HepG2 (cell line): ENCODE data around the gene ATP8A2. TPM values are rescaled to one million over a fixed set of nuclear protein-coding genes. Genes with fewer than 3 reads are reported as not detected.

Experiments
- ATAC-seq: fragments of 200-7000 bp; cut with Tn5 transposase; 3 replicates; pipeline ENCODE4 v1.9.1; 2020; ENCODE audit warnings: mild to moderate bottlenecking, moderate library complexity
- BruUV-seq: library from RNA; stranded (reverse); fragments of 400-500 nt; replicated peaks from 2 replicates; lab custom pipeline; 2021; lab: Mats Ljungman, UMichigan
- CTCF ChIA-PET: fragments of 300-600 bp; formaldehyde crosslinking; extraction: SDS; loops from one replicate; lab custom pipeline; 2021; ENCODE audit warnings: low total read pairs, inconsistent platforms, low intra/inter-chr PET ratio; lab: Yijun Ruan, JAX
- POLR2A ChIA-PET: fragments of 350-600 bp; sonication (Branson Sonifier 250); formaldehyde crosslinking; loops from one replicate; lab custom pipeline; 2020; ENCODE audit warnings: antibody characterized with exemption, inconsistent platforms; lab: Yijun Ruan, JAX
- DNase-seq: peaks from one replicate; pipeline ENCODE4 v3.0.0-alpha.2; 2015; ENCODE audit warnings: low spot score
- FAIRE-seq: peaks from 3 replicates; lab custom pipeline; 2011; peaks lifted over from hg19 to GRCh38; lab: Jason Lieb, UNC
- H2AFZ ChIP-seq: one replicate; pipeline ENCODE4 v1.6.1; 2011; ENCODE audit warnings: low read length, inconsistent platforms
- H3K27ac ChIP-seq: fragments of 300-600 bp; 3 replicates; pipeline ENCODE4 v1.8.0; 2011; ENCODE audit warnings: mixed run types, mild to moderate bottlenecking, mixed read lengths, low read length, inconsistent platforms; ENCODE audit not compliant: insufficient read depth; ENCODE audit errors: extremely low read length
- H3K27me3 ChIP-seq, 2 experiments: fragments of 200-600 bp in 1 of 2; 2 replicates in 1 of 2; 3 replicates in 1 of 2; pipeline versions ENCODE4 v1.6.0 to v1.8.0; 2011; ENCODE audit warnings: low read length in 2 of 2, mild to moderate bottlenecking in 2 of 2, moderate library complexity in 2 of 2, inconsistent platforms in 1 of 2; ENCODE audit not compliant: insufficient read depth in 2 of 2, control insufficient read depth in 1 of 2
- H3K36me3 ChIP-seq, 2 experiments: fragments of 200-600 bp in 1 of 2; replicated peaks in 1 of 2; 2 replicates in 1 of 2; 3 replicates in 1 of 2; pipeline versions ENCODE4 v1.5.1 to v1.8.0; 2011; ENCODE audit warnings: low read length in 2 of 2, inconsistent platforms in 1 of 2; ENCODE audit not compliant: insufficient read depth in 2 of 2, control insufficient read depth in 1 of 2
- H3K4me1 ChIP-seq: 2 replicates; pipeline ENCODE4 v1.5.1; 2012; ENCODE audit warnings: low read length, inconsistent platforms; ENCODE audit not compliant: insufficient read depth
- H3K4me2 ChIP-seq: 2 replicates; pipeline ENCODE4 v1.6.0; 2011; ENCODE audit warnings: low read depth, low read length, inconsistent platforms
- H3K4me3 ChIP-seq, 3 experiments: fragments of 200-600 bp in 1 of 3; sonication (generic), shearing (Covaris generic) in 1 of 3; replicated peaks in 1 of 3; 2 replicates each; pipeline ENCODE4 v1.5.1; 2011 to 2016; ENCODE audit warnings: low read length in 3 of 3, inconsistent platforms in 2 of 3, low read depth in 2 of 3, mild to moderate bottlenecking in 2 of 3, control low read depth in 1 of 3, mixed read lengths in 1 of 3; ENCODE audit not compliant: insufficient read depth in 1 of 3
- H3K79me2 ChIP-seq: one replicate; pipeline ENCODE4 v1.6.1; 2011; ENCODE audit warnings: low read length, inconsistent platforms; ENCODE audit not compliant: insufficient read depth
- H3K9ac ChIP-seq: 2 replicates; pipeline ENCODE4 v1.6.0; 2011; ENCODE audit warnings: mild to moderate bottlenecking, low read depth, low read length, inconsistent platforms; ENCODE audit not compliant: insufficient read depth
- H3K9me3 ChIP-seq: 2 replicates; pipeline ENCODE4 v1.5.1; 2012; ENCODE audit warnings: mild to moderate bottlenecking, low read length
- H4K20me1 ChIP-seq: 2 replicates; pipeline ENCODE4 v1.6.0; 2011; ENCODE audit warnings: inconsistent platforms, mild to moderate bottlenecking, low read length, moderate library complexity; ENCODE audit not compliant: insufficient read depth
- BCL3 ChIP-seq: sonication (generic); formaldehyde crosslinking; IDR thresholded peaks from 2 replicates; pipeline ENCODE4 v1.5.1; 2020; ENCODE audit warnings: mild to moderate bottlenecking, missing genetic modification reagents, moderate library complexity
- GPBP1L1 ChIP-seq: sonication (generic); formaldehyde crosslinking; IDR thresholded peaks from 2 replicates; pipeline ENCODE4 v1.5.0; 2020; ENCODE audit warnings: mild to moderate bottlenecking, missing genetic modification reagents
- NFE2L2 ChIP-seq: fragments of 150-350 bp; IDR thresholded peaks from 2 replicates; pipeline ENCODE4 v1.6.1; 2014; ENCODE audit warnings: low read length
- NFKBIZ ChIP-seq: IDR thresholded peaks from 2 replicates; pipeline ENCODE4 v1.6.1; 2018; ENCODE audit warnings: missing genetic modification reagents, missing compliant biosample characterization
- PBX2 ChIP-seq: IDR thresholded peaks from 2 replicates; pipeline ENCODE4 v1.6.1; 2016; ENCODE audit warnings: control low read depth
- REXO4 ChIP-seq: sonication (generic); formaldehyde crosslinking; IDR thresholded peaks from 2 replicates; pipeline ENCODE4 v1.8.0; 2022; ENCODE audit warnings: missing genetic modification reagents, mild to moderate bottlenecking, borderline replicate concordance
- RFX1 ChIP-seq: fragments of 450-650 bp; IDR thresholded peaks from 2 replicates; pipeline ENCODE4 v1.6.1; 2017
- SALL1 ChIP-seq: sonication (generic); formaldehyde crosslinking; IDR thresholded peaks from 2 replicates; pipeline ENCODE4 v1.8.0; 2022; ENCODE audit warnings: mild to moderate bottlenecking, missing genetic modification reagents
- SMAD1 ChIP-seq: sonication (generic); formaldehyde crosslinking; IDR thresholded peaks from 2 replicates; pipeline ENCODE4 v1.4.0; 2020; ENCODE audit warnings: missing genetic modification reagents, low read depth, mild to moderate bottlenecking, borderline replicate concordance
- ZNF704 ChIP-seq: sonication (generic); formaldehyde crosslinking; IDR thresholded peaks from 2 replicates; pipeline ENCODE4 v1.8.1; 2023; ENCODE audit warnings: mild to moderate bottlenecking, inconsistent platforms, moderate library complexity, missing genetic modification reagents, borderline replicate concordance
- ZNF737 ChIP-seq: sonication (generic); formaldehyde crosslinking; IDR thresholded peaks from 2 replicates; pipeline ENCODE4 v1.5.0; 2020; ENCODE audit warnings: missing genetic modification reagents, mild to moderate bottlenecking, borderline replicate concordance
- WGBS: methylation state at CpG from one replicate; pipeline ENCODE4 v1.1.6; 2017; ENCODE audit warnings: low lambda C conversion rate; 5-methylcytosine and 5-hydroxymethylcytosine counted together
- in situ Hi-C: cut with HindIII; loops from 2 replicates; pipeline ENCODE4 v1.10.0; 2017; ENCODE audit warnings: low pct_unique_long_range_greater_than_20kb; ENCODE audit not compliant: extremely low pct_ligation_motif_present
- intact Hi-C: fragments of 100-400 bp; cut with micrococcal nuclease; formaldehyde crosslinking; loops from one replicate; pipeline ENCODE4 v1.10.0; 2022; ENCODE audit not compliant: unreplicated experiment
- polyA plus RNA-seq, 8 experiments: library from polyadenylated mRNA; depleted of rRNA in 3 of 8; stranded (reverse) in 7 of 8; unstranded in 1 of 8; fragments of >200 nt; fragmentation: Illumina TruSeq in 4 of 8; extraction: Trizol in 4 of 8; gene quantifications; 2 replicates each; pipeline versions ENCODE4 v1.2.1 to v1.2.3, GENCODE V29; 2011 to 2016; ENCODE audit warnings: low read depth in 4 of 8, missing spikeins in 1 of 8, mixed read lengths in 1 of 8; ENCODE audit not compliant: insufficient read depth in 1 of 8
- total RNA-seq, 5 experiments: library from RNA; depleted of rRNA; stranded (reverse); fragments of >200 nt; fragmentation: Illumina TruSeq; extraction: Trizol; gene quantifications; 2 replicates each; pipeline ENCODE4 v1.2.3, GENCODE V29; 2016; ENCODE audit warnings: low read depth in 1 of 5

ATP8A2 gene
- total and polyA plus RNA-seq, 2 of the 13 experiments (the other 11 are each of a cell fraction or from before 2014, with no cell fraction given) = 0.09 TPM; not detected in 1

GRCh38 chr13:25652764-25653163 is 281.0 kb downstream of the ATP8A2 start:
- Histone ChIP-seq H3K79me2 (no peaks in the 10 kb centered on the region), H3K9ac (no peak overlapping the region), H3K4me3 (no peak overlapping the region), H3K27ac (no peak overlapping the region), H4K20me1 (no peaks in the 10 kb centered on the region), H2AFZ (no peak overlapping the region), H3K4me2 (no peak overlapping the region), H3K36me3 (no peaks in the 10 kb centered on the region), H3K4me1 (no peaks in the 10 kb centered on the region), H3K9me3 (peaks cover 11% of the 10 kb centered on the region; the same call in 1 of the 2 replicates), H3K27me3 (no peaks in the 10 kb centered on the region; a peak in 1 of 5 replicates)
- in situ Hi-C loops (no loop called here), intact Hi-C loops (no loop called here)
- POLR2A ChIA-PET = no interaction called here
- CTCF ChIA-PET = no interaction called here
- BruUV-seq = no TSS peak
- TF ChIP-seq NFE2L2 = 0 out of 2 replicates have a peak, but pooled peaks have one; percentile 12
- no peak for TF ChIP-seq SALL1 (CRISPR knock-in tag)
- TF ChIP-seq REXO4 = no peak
- no peak for TF ChIP-seq ZNF737 (CRISPR knock-in tag)
- TF ChIP-seq RFX1 = no peak
- no peak for ATAC-seq
- no peak for FAIRE-seq
- WGBS = 52% methylated on average over 2 of the region's 2 CpGs
- DNase-seq = no peak

- CTCF ChIA-PET = no interaction called here
- Histone ChIP-seq H3K4me3 (no peak overlapping the region), H3K79me2 (no peaks in the 10 kb centered on the region), H3K4me1 (no peaks in the 10 kb centered on the region), H3K9me3 (peaks cover 7% of the 10 kb centered on the region; the same call in 1 of the 2 replicates), H2AFZ (no peak overlapping the region), H3K27ac (no peak overlapping the region), H4K20me1 (no peaks in the 10 kb centered on the region), H3K27me3 (no peaks in the 10 kb centered on the region; a peak in 1 of 5 replicates), H3K36me3 (no peaks in the 10 kb centered on the region), H3K9ac (no peak overlapping the region), H3K4me2 (no peak overlapping the region)
- DNase-seq (no peak), ATAC-seq (no peak), FAIRE-seq (no peak)
- TF ChIP-seq GPBP1L1 (CRISPR knock-in tag) (no peak), PBX2 (CRISPR knock-in tag) (no peak), SMAD1 (CRISPR knock-in tag) (no peak), ZNF704 (CRISPR knock-in tag) (no peak), NFKBIZ (CRISPR knock-in tag) (no peak), BCL3 (CRISPR knock-in tag) (no peak)
- intact Hi-C loops (no loop called here), in situ Hi-C loops (no loop called here)
- no TSS peak for BruUV-seq
- 2% methylated on average over 4 of the region's 4 CpGs for WGBS
- POLR2A ChIA-PET = no interaction called here
These were observed 282.5 kb downstream of the ATP8A2 start for GRCh38 chr13:25654322-25654721.
